Upper lobe of left lung (tissue), 4 donors: ENCODE measurements around the gene MRPL20.

ENCODE experiments used
- CTCF ChIP-seq, 6 experiments: fragments of 450-650 bp in 4 of 6; fragments of 200-600 bp in 2 of 6; sonication (generic) in 2 of 6; IDR thresholded peaks; one replicate each; pipeline ENCODE4 v1.5.1; 2016 to 2019; ENCODE audit warnings: antibody characterized with exemption in 6 of 6
- POLR2A ChIP-seq, 4 donors: fragments of 450-650 bp; IDR thresholded peaks; one replicate each; pipeline ENCODE4 v1.5.1; 2016 to 2017; ENCODE audit warnings: antibody characterized with exemption in 4 of 4, mild to moderate bottlenecking in 2 of 4

GRCh38 chr1:1365875-1366698 is 41.0 kb downstream of the MRPL20 start:
- no peak for TF ChIP-seq POLR2A (IDR thresholded peaks at IDR 0.05)
- no peak for TF ChIP-seq CTCF (IDR thresholded peaks at IDR 0.05)
